ENCODE measurements around the gene SETDB2.

Gene SETDB2

DNA sequence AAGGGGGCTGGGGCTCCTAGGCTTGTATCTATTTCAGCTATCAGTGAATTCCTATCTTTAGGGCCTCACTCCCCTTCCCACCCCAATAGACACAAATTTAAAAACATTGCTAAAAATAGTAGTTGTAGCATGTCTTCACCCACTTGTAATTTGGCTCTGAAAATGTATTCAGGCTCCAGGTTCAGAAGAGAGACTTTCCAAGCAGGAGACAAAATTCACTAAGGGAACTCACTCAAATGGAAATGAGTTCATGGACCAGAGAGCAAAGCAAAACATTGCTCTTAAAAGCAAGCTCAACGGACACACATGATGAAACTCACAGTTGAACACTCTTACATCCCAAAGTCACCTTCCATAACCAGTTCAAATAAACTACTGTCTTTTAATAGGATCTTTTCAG is 88.5 kb downstream of the SETDB2 start:
- Histone ChIP-seq H3K36me3 (ENCODE audit: insufficient read depth, low read length) (peaks cover 8% of the 10 kb centered on the region; the same call in 1 of the 2 replicates), H3K4me1 (ENCODE audit: insufficient read depth, low read length, poor library complexity, severe bottlenecking) (no peaks in the 10 kb centered on the region), H3K9me3 (ENCODE audit: insufficient read depth, low read depth, low read length) (no peaks in the 10 kb centered on the region), H4K20me1 (ENCODE audit: insufficient read depth, low read length, poor library complexity, severe bottlenecking) (no peaks in the 10 kb centered on the region), H3K79me2 (ENCODE audit: insufficient read depth, low read length) (no peaks in the 10 kb centered on the region), H2AFZ (ENCODE audit: low read length) (no peak overlapping the region), H3F3A (ENCODE audit: low read depth) (no peaks in the 10 kb centered on the region), H3K4me3 (ENCODE audit: low read length, poor library complexity, severe bottlenecking) (no peak overlapping the region), H3K9ac (ENCODE audit: low read depth, low read length, poor library complexity, severe bottlenecking) (no peak overlapping the region), H3K9me2 (replicated peaks; ENCODE audit: low read depth, low read length) (no peaks in the 10 kb centered on the region), H3K27me3 (ENCODE audit: insufficient read depth, low read length, poor library complexity, severe bottlenecking) (no peaks in the 10 kb centered on the region), H3K4me2 (ENCODE audit: low read depth, low read length, poor library complexity, severe bottlenecking) (no peak overlapping the region)
- TF ChIP-seq, protein P1, sequence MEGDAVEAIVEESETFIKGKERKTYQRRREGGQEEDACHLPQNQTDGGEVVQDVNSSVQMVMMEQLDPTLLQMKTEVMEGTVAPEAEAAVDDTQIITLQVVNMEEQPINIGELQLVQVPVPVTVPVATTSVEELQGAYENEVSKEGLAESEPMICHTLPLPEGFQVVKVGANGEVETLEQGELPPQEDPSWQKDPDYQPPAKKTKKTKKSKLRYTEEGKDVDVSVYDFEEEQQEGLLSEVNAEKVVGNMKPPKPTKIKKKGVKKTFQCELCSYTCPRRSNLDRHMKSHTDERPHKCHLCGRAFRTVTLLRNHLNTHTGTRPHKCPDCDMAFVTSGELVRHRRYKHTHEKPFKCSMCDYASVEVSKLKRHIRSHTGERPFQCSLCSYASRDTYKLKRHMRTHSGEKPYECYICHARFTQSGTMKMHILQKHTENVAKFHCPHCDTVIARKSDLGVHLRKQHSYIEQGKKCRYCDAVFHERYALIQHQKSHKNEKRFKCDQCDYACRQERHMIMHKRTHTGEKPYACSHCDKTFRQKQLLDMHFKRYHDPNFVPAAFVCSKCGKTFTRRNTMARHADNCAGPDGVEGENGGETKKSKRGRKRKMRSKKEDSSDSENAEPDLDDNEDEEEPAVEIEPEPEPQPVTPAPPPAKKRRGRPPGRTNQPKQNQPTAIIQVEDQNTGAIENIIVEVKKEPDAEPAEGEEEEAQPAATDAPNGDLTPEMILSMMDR (conservative IDR thresholded peaks at IDR 0.05; ENCODE audit: low read length) = no peak
- no peak for TF ChIP-seq EZH2phosphoT487 (IDR thresholded peaks at IDR 0.05; ENCODE audit: borderline replicate concordance)

DNA sequence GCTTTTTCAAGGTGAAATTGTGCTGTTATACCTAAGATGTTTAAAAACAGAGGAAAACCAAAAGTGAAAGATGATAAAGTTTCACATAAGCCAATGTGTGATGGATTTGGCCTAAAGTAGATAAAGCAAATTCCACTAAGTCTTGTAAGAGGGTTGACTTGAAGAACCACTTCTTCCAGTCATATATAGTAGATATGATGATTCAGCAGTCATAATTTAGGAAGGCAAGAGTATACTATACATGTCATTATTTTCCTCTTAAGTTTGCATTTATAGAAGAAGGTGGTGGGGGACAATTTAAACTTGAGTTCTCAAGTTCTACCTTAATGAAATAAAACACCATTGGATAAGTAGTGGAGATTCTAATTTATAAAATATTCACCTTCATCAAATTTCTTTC is 88.9 kb downstream of the SETDB2 start:
- Histone ChIP-seq H3K27me3 (ENCODE audit: insufficient read depth, low read length, poor library complexity, severe bottlenecking) (no peaks in the 10 kb centered on the region), H3K79me2 (ENCODE audit: insufficient read depth, low read length) (no peaks in the 10 kb centered on the region), H3K4me2 (ENCODE audit: low read depth, low read length, poor library complexity, severe bottlenecking) (no peak overlapping the region), H2AFZ (ENCODE audit: low read length) (no peak overlapping the region), H3K9ac (ENCODE audit: low read depth, low read length, poor library complexity, severe bottlenecking) (no peak overlapping the region), H3K36me3 (ENCODE audit: insufficient read depth, low read length) (peaks cover 8% of the 10 kb centered on the region; the same call in 1 of the 2 replicates), H3K4me3 (ENCODE audit: low read length, poor library complexity, severe bottlenecking) (no peak overlapping the region), H3K4me1 (ENCODE audit: insufficient read depth, low read length, poor library complexity, severe bottlenecking) (no peaks in the 10 kb centered on the region), H3K9me3 (ENCODE audit: insufficient read depth, low read depth, low read length) (no peaks in the 10 kb centered on the region), H4K20me1 (ENCODE audit: insufficient read depth, low read length, poor library complexity, severe bottlenecking) (no peaks in the 10 kb centered on the region), H3K9me2 (replicated peaks; ENCODE audit: low read depth, low read length) (no peaks in the 10 kb centered on the region), H3F3A (ENCODE audit: low read depth) (no peaks in the 10 kb centered on the region)
- TF ChIP-seq EZH2phosphoT487 (IDR thresholded peaks at IDR 0.05; ENCODE audit: borderline replicate concordance) = no peak
- TF ChIP-seq, protein P1 (conservative IDR thresholded peaks at IDR 0.05; ENCODE audit: low read length) = no peak

DNA sequence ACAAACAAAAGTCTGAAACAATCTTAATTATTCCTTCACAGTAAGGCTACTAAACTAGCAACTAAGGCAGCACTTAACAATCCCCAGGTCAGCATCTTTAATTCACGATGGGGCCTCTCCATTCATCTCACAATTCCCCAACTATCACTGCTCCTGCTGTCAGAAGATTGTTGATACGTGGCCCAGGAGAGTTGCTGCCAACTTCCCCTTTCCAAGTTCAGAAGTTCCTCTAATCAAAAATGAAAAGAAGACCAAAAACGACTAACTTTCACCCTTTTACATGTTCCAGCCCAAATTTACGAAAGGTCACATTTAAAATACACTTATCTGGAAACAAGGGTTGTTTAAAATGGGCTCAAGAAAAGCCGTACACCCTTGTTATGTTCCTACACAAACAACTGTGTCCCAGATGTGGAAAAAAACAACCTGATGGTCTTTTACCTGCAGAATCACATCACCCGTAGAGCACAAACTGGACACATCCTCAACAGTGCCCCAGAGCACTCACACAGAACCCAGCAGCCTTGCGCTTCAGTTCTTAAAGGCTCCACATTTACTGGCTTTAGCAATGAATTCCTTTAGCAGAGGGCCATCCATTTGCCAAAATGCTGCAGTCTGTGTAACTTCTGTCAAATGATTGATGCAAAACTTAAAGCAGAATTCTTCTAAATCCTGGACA is 89.7 kb downstream of the SETDB2 start:
- no peak overlapping the region for H3K4me2 ChIP-seq (ENCODE audit: low read depth, low read length, poor library complexity, severe bottlenecking)
- H3K9me3 ChIP-seq (ENCODE audit: insufficient read depth, low read depth, low read length) = no peaks in the 10 kb centered on the region

More for the DNA sequence above, 89.7 kb downstream of the SETDB2 start:
- Histone ChIP-seq H3K9me2 (replicated peaks; ENCODE audit: low read depth, low read length) (no peaks in the 10 kb centered on the region), H2AFZ (ENCODE audit: low read length) (no peak overlapping the region), H3K4me1 (ENCODE audit: insufficient read depth, low read length, poor library complexity, severe bottlenecking) (no peaks in the 10 kb centered on the region), H3K79me2 (ENCODE audit: insufficient read depth, low read length) (no peaks in the 10 kb centered on the region), H3K36me3 (ENCODE audit: insufficient read depth, low read length) (peaks cover 8% of the 10 kb centered on the region; the same call in 1 of the 2 replicates), H3F3A (ENCODE audit: low read depth) (no peaks in the 10 kb centered on the region), H4K20me1 (ENCODE audit: insufficient read depth, low read length, poor library complexity, severe bottlenecking) (no peaks in the 10 kb centered on the region), H3K27me3 (ENCODE audit: insufficient read depth, low read length, poor library complexity, severe bottlenecking) (no peaks in the 10 kb centered on the region), H3K9ac (ENCODE audit: low read depth, low read length, poor library complexity, severe bottlenecking) (no peak overlapping the region), H3K4me3 (ENCODE audit: low read length, poor library complexity, severe bottlenecking) (no peak overlapping the region)
- TF ChIP-seq EZH2phosphoT487 (IDR thresholded peaks at IDR 0.05; ENCODE audit: borderline replicate concordance) = no peak
- TF ChIP-seq, protein P1 (conservative IDR thresholded peaks at IDR 0.05; ENCODE audit: low read length) = no peak
